GM21723 (cell line): Measurements from ENCODE around the gene HSCB.
"Not testable (repeated sequence)": the region's sequence is repeated elsewhere in the genome, so short reads cannot be mapped to it uniquely, and the experiment has no call there.

ENCODE experiments used
- ATAC-seq: cut with Tn5 transposase; IDR thresholded peaks from one replicate; pipeline ENCODE4 v1.9.1; 2021; ENCODE audit warnings: mild to moderate bottlenecking, moderate library complexity; ENCODE audit not compliant: unreplicated experiment

HSCB gene

DNA sequence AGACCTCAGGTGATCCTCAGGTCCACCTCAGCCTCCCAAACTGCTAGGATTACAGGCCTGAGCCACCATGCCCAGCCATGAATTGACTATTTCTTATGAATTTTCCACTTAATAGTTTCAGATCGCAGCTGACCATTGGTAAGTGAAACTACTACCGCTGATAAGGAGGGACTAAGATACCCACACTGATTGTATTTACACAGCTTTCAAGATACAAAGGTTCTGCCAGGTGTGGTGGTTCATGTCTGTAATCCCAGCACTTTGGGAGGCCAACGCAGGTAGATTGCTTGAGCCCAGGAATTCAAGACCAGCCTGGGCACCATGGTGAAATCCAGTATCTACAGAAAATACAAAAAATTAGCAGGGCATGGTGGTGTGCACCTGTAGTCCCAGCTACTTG, 4.1 kb upstream of the HSCB start:
- no peak for ATAC-seq

GRCh38 chr22:28738876-28739275, 3.0 kb upstream of the HSCB start:
- ATAC-seq, result not testable (repeated sequence)

- ATAC-seq, result no peak
These were observed 547 bp upstream of the HSCB start for GRCh38 chr22:28741200-28741784.

- no peak for ATAC-seq
These were observed 723 bp downstream of the HSCB start for GRCh38 chr22:28742562-28742962.

DNA sequence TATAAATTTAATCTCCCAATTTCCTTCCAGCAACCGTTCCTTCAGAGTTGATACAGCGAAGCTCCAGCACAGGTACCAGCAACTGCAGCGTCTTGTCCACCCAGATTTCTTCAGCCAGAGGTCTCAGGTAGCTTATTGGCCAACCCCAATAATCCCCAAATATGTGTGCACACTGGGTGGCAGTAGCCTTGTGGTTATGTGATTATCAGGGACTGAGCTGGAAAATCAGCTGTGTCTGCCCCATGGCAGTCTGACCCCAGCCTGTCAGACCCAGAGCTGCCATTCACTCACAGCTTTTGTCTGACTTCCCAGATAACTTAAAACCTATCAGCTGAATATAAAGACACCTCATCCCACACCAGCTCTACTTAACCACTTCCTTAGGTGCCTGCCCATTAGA, 2.0 kb downstream of the HSCB start:
- ATAC-seq, result no peak

DNA sequence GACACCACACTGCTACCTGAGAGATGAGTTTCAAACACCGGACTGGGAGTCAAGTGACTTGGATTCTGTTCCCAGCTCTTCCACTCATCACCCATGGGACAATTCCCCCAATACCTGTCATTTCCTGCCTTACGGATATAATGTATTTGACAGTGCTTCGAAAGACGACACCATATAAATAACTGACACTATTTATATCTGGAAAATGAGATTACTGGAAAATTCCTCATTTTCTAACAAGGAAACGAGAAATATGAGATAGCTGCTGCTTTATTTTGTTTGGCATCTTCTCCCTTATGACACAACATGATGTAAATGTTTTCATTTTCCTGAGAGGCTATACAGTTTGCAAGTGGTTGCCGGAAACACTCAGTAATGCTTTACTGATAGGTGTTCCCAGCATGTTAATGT, 8.6 kb downstream of the HSCB start:
- ATAC-seq, result no peak

DNA sequence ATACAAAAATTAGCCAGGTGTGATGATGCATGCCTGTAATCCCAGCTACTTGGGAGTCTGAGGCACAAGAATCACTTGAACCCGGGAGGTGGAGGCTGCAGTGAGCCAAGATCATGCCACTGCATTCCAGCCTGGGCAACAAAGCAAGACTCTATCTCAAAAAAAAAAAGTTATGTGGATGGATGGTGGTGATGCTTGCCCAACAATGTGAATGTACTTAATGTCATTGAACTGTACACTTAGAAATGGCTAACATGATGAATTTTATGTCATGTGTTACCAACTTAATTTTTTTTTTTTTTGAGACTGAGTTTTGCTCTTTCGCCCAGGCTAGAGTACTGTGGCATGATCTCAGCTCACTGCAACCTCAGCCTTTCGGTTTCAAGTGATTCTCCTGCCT, 12.7 kb downstream of the HSCB start:
- ATAC-seq, result not testable (repeated sequence)

GRCh38 chr22:28759861-28760560, 18.2 kb downstream of the HSCB start:
- no peak for ATAC-seq

- ATAC-seq, result no peak
These were observed 19.6 kb downstream of the HSCB start for GRCh38 chr22:28761449-28761755.

GRCh38 chr22:28762000-28762399, 20.2 kb downstream of the HSCB start:
- ATAC-seq, result not testable (repeated sequence)

DNA sequence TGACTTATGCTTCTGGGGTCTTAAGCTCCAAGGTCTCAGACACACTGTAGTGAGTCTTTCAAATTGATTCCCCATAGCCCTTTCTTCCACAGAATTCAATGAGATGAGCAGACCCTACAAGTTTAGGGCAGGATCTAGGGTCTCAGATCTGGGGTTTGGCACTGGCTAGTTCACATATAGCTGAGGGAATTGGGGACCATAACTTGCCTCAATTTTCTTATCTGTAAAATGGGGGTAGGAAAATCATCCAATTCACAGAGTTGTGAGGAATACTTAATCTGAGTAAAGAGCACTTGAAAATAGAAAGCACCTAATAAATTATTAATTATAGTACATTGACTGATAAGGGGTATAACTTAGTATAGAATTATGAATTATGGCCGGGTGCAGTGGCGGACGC, 24.8 kb downstream of the HSCB start:
- no peak for ATAC-seq

GRCh38 chr22:28768701-28769393, 27.0 kb downstream of the HSCB start:
- ATAC-seq, result no peak

GRCh38 chr22:28769394-28770085, 27.7 kb downstream of the HSCB start:
- ATAC-seq, result no peak

DNA sequence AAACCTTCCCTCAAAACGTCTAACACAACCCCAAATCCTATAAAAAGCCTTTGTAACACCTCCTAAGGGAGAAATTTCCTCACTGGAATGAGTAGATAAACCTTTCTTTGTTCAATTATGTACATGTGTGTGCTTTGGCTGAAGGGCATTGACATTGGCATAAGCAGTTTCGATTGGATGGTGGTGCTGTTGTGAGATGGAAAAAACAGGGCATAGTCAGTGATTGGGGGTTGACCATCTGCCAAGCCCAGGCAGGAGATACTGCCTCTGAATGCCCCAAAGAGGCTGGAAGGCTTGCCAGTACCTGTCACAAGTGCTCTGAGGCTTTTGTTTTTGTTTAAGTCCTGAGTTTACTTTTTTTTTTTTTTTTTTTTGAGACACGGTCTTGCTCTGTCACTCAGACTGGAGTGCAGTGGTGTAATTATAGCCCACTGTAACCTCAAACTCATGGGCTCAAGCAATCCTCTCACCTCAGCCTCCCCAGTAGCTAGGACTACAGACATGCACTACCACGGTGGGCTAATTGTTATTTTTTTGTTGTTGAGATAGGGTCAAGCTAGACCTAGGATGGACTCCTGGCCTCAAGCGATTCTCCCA, 29.5 kb downstream of the HSCB start:
- ATAC-seq, result no peak

GRCh38 chr22:28772633-28773460, 31.0 kb downstream of the HSCB start, which contains the start of gene CCDC117:
CCDC117 (plus strand) TSS chr22:28772695; CDS start chr22:28772850, 155 bp downstream.
- peak; percentile 87 for ATAC-seq

- ATAC-seq, result peak; percentile 18
These were observed 31.6 kb downstream of the HSCB start for GRCh38 chr22:28773461-28773867.

DNA sequence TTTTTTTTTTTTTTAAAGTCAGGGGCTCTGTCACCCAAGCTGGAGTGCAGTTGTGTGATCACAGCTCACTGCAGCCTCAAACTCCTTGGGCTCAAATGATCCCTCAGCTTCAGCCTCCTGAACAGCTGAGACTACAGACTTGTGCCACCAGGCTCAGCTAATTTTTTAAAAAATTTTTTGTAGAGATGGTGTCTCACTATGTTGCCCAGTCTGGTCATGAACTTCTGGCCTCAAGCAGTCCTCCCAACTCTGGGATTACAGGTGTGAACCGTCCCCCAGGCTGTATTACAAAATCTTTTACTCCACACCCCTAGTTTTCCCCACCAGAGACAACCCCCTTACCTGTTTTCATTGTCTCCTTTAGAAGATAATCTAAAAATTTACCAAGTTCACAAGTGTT, 32.5 kb downstream of the HSCB start:
- no peak for ATAC-seq

- no peak for ATAC-seq
These were observed 38.0 kb downstream of the HSCB start for GRCh38 chr22:28779833-28780232.

DNA sequence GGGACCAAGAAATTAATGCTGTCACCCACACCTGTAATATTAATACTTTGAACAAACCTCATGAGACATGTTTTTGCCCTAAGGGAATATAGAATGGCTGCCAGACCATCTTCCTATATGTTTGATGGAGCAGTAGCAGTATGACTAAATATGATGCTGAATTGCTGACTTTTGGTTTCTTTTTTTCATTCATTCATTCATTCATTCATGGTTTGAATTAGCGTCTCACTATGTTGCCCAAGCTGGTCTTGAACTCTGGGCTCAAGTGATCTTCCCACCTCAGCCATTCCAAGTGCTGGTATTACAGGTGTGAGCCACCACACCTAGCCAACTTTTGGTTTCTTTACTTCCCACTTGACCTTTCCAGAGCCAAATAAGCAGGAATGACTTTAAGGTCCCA, 38.5 kb downstream of the HSCB start:
- no peak for ATAC-seq
